IMR-90 (cell line): ENCODE data around the gene CAPZA2. TPM values are rescaled to one million over a fixed set of nuclear protein-coding genes. Genes with fewer than 3 reads are reported as not detected.

ENCODE experiments used
- ATAC-seq: fragments of 200-7000 bp; cut with Tn5 transposase; 2 replicates; pipeline ENCODE4 v1.9.1; 2020; ENCODE audit warnings: low read depth, mild to moderate bottlenecking, moderate library complexity
- BruUV-seq: library from RNA; stranded (reverse); fragments of 400-500 nt; replicated peaks from 2 replicates; lab custom pipeline; 2021; lab: Mats Ljungman, UMichigan
- CTCF ChIA-PET: fragments of 300-600 bp; formaldehyde crosslinking; extraction: SDS; loops from one replicate; lab custom pipeline; 2021; ENCODE audit warnings: antibody characterized with exemption; lab: Yijun Ruan, JAX
- POLR2A ChIA-PET: fragments of 300-600 bp; sonication (Branson Sonifier 250); formaldehyde crosslinking; loops from one replicate; lab custom pipeline; 2022; ENCODE audit warnings: antibody characterized with exemption; ENCODE audit not compliant: unreplicated experiment; lab: Charles Lee
- DNase-seq: peaks from one replicate; pipeline ENCODE4 v3.0.0; 2013
- H2AFZ ChIP-seq: replicated peaks from 2 replicates; pipeline ENCODE3; 2013; ENCODE audit warnings: low read length, mild to moderate bottlenecking; ENCODE audit not compliant: poor library complexity
- H2AK5ac ChIP-seq: 2 replicates; pipeline ENCODE4 v1.6.1; 2013; ENCODE audit warnings: low read depth, low read length, inconsistent platforms
- H2AK9ac ChIP-seq: replicated peaks from 2 replicates; pipeline ENCODE3; 2013; ENCODE audit warnings: mild to moderate bottlenecking, low read depth, low read length, moderate library complexity; ENCODE audit not compliant: poor library complexity
- H2BK120ac ChIP-seq: 2 replicates; pipeline ENCODE4 v1.6.1; 2013; ENCODE audit warnings: low read depth, low read length, inconsistent platforms
- H2BK15ac ChIP-seq: 3 replicates; pipeline ENCODE4 v1.6.1; 2013; ENCODE audit warnings: low read depth, low read length, inconsistent platforms
- H2BK20ac ChIP-seq: 2 replicates; pipeline ENCODE4 v1.6.1; 2013; ENCODE audit warnings: low read depth, mild to moderate bottlenecking, inconsistent platforms, low read length, moderate library complexity
- H2BK5ac ChIP-seq: 2 replicates; pipeline ENCODE4 v1.6.1; 2013; ENCODE audit warnings: mild to moderate bottlenecking, low read depth, low read length, inconsistent platforms; ENCODE audit not compliant: poor library complexity, severe bottlenecking
- H3K14ac ChIP-seq: replicated peaks from 2 replicates; pipeline ENCODE4 v1.6.1; 2013; ENCODE audit warnings: low read depth, low read length, inconsistent platforms
- H3K18ac ChIP-seq: 2 replicates; pipeline ENCODE4 v1.6.1; 2013; ENCODE audit warnings: low read depth, low read length, control low read depth
- H3K23ac ChIP-seq: 2 replicates; pipeline ENCODE4 v1.6.1; 2013; ENCODE audit warnings: low read depth, low read length, inconsistent platforms
- H3K27ac ChIP-seq: 2 replicates; pipeline ENCODE4 v1.5.1; 2013; ENCODE audit warnings: mild to moderate bottlenecking, control low read depth, low read length; ENCODE audit not compliant: insufficient read depth
- H3K27me3 ChIP-seq: 2 replicates; pipeline ENCODE4 v1.6.1; 2013; ENCODE audit warnings: low read length; ENCODE audit not compliant: control insufficient read depth, insufficient read depth
- H3K36me3 ChIP-seq: 2 replicates; pipeline ENCODE4 v1.6.1; 2013; ENCODE audit warnings: low read length, mixed read lengths; ENCODE audit not compliant: control insufficient read depth, insufficient read depth
- H3K4ac ChIP-seq: 2 replicates; pipeline ENCODE4 v1.6.1; 2013; ENCODE audit warnings: low read depth, low read length, inconsistent platforms
- H3K4me1 ChIP-seq: 2 replicates; pipeline ENCODE4 v1.6.1; 2013; ENCODE audit warnings: low read length, mixed read lengths; ENCODE audit not compliant: control insufficient read depth, insufficient read depth
- H3K4me2 ChIP-seq: 2 replicates; pipeline ENCODE4 v1.6.1; 2013; ENCODE audit warnings: low read depth, mild to moderate bottlenecking, control low read depth, low read length, moderate library complexity
- H3K4me3 ChIP-seq: 2 replicates; pipeline ENCODE4 v1.5.1; 2013; ENCODE audit warnings: low read depth, mild to moderate bottlenecking, control low read depth, low read length, moderate library complexity; ENCODE audit not compliant: insufficient read depth
- H3K56ac ChIP-seq: 2 replicates; pipeline ENCODE4 v1.6.1; 2013; ENCODE audit warnings: low read length, inconsistent platforms; ENCODE audit not compliant: insufficient read depth; ENCODE audit errors: extremely low read depth
- H3K79me1 ChIP-seq, 2 experiments: 2 replicates each; pipeline ENCODE4 v1.6.1; 2013; ENCODE audit warnings: low read length in 2 of 2, inconsistent platforms in 1 of 2, low read depth in 1 of 2
- H3K9ac ChIP-seq: 2 replicates; pipeline ENCODE4 v1.6.1; 2013; ENCODE audit warnings: low read depth, low read length, control low read depth
- H3K9me1 ChIP-seq: 2 replicates; pipeline ENCODE4 v1.6.1; 2013; ENCODE audit warnings: low read length, inconsistent platforms; ENCODE audit not compliant: insufficient read depth
- H3K9me3 ChIP-seq: 2 replicates; pipeline ENCODE4 v1.6.1; 2013; ENCODE audit warnings: low read length; ENCODE audit not compliant: control insufficient read depth, insufficient read depth
- H4K20me1 ChIP-seq: 2 replicates; pipeline ENCODE4 v1.6.1; 2013; ENCODE audit warnings: low read length, inconsistent platforms; ENCODE audit not compliant: insufficient read depth
- H4K5ac ChIP-seq: 2 replicates; pipeline ENCODE4 v1.6.1; 2013; ENCODE audit warnings: mild to moderate bottlenecking, low read depth, low read length, control low read depth
- H4K8ac ChIP-seq, 2 experiments: 2 replicates each; pipeline ENCODE4 v1.6.1; 2013; ENCODE audit warnings: low read depth in 2 of 2, low read length in 2 of 2, control low read depth in 1 of 2, inconsistent platforms in 1 of 2
- H4K91ac ChIP-seq: 2 replicates; pipeline ENCODE4 v1.6.1; 2013; ENCODE audit warnings: low read depth, low read length, inconsistent platforms; ENCODE audit not compliant: insufficient read depth
- CEBPB ChIP-seq: IDR thresholded peaks from 2 replicates; pipeline ENCODE4 v1.6.1; 2012; ENCODE audit warnings: low read depth, low read length, improper control_type of control experiment
- MXI1 ChIP-seq: IDR thresholded peaks from 2 replicates; pipeline ENCODE4 v1.6.1; 2012; ENCODE audit warnings: low read depth, mild to moderate bottlenecking, low read length, moderate library complexity, borderline replicate concordance
- POLR2A ChIP-seq: IDR thresholded peaks from 2 replicates; pipeline ENCODE4 v1.6.1; 2012; ENCODE audit warnings: mild to moderate bottlenecking, low read depth, low read length
- RFX5 ChIP-seq: IDR thresholded peaks from 2 replicates; pipeline ENCODE4 v1.8.0; 2012; ENCODE audit warnings: low read depth, mild to moderate bottlenecking, low read length, moderate library complexity
- WGBS, 2 experiments: methylation state at CpG; one replicate each; pipeline versions ENCODE4 v1.1.5 to v1.1.7; 2013; ENCODE audit warnings: missing lambda C conversion rate in 2 of 2; ENCODE audit not compliant: insufficient read length in 1 of 2; ENCODE audit errors: extremely low coverage in 2 of 2; 5-methylcytosine and 5-hydroxymethylcytosine counted together
- dilution Hi-C: fragments of 300-500 bp; cut with HindIII; formaldehyde crosslinking; loops from one replicate; pipeline ENCODE4 v1.14.3; 2018; ENCODE audit warnings: low sequenced_read_pairs; ENCODE audit not compliant: unreplicated experiment
- in situ Hi-C: fragments of 300-500 bp; cut with MboI; formaldehyde crosslinking; loops from 3 replicates; pipeline ENCODE4 v1.14.3; 2019; ENCODE audit warnings: low sequenced_read_pairs, inconsistent platforms, mixed read lengths
- intact Hi-C: fragments of 100-400 bp; cut with micrococcal nuclease; formaldehyde crosslinking; loops from 2 replicates; pipeline ENCODE4 v1.10.0; 2022
- polyA plus RNA-seq, 3 experiments: library from polyadenylated mRNA; depleted of rRNA; stranded (reverse); fragments of >200 nt; gene quantifications; 2 replicates each; pipeline ENCODE4 v1.2.3, GENCODE V29; 2012; ENCODE audit warnings: low replicate concordance in 1 of 3
- total RNA-seq: library from RNA; depleted of rRNA; stranded (reverse); fragments of >200 nt; gene quantifications from 2 replicates; pipeline ENCODE4 v1.2.3, GENCODE V29; 2012

The CAPZA2 gene
- total and polyA plus RNA-seq, 2 of the 4 experiments (the other 2 are of a cell fraction): 66.6 to 133 TPM

DNA sequence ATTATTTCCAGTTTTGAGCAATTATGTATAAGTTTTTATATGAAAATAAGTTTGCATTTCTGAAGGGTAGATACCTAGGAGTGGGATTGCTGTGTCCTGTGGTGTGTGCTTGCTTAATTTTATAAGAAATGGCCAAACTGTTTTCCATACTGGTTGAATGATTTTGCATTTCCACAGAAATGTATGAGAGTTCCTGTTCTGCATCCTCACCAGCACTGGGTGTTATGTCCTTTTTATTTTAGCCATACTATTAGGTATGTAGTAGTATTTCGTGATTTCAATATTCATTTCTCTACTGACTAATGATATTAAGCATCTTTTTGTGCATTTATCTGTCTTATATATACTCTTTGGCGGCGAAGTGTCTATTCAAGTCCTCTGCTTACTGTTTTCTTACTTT, 22.3 kb downstream of the CAPZA2 start:
- Histone ChIP-seq H2AFZ (no peak overlapping the region), H3K36me3 (peaks cover 8% of the 10 kb centered on the region), H3K9ac (no peak overlapping the region), H3K9me1 (0 out of 2 replicates have a peak, but pooled peaks cover 3% of the 10 kb centered on the region), H3K4me3 (no peak overlapping the region), H2BK15ac (no peak overlapping the region), H2AK5ac (no peak overlapping the region), H3K23ac (no peak overlapping the region), H4K20me1 (peaks cover 76% of the 10 kb centered on the region), H3K18ac (no peak overlapping the region), H3K4ac (no peak overlapping the region), H3K4me2 (no peak overlapping the region), H3K79me1 (peaks cover 6 to 49% of the 10 kb centered on the region in 2 experiments; a peak in 3 of 4 replicates), H3K56ac (no peak overlapping the region), H4K5ac (no peak overlapping the region), H3K9me3 (no peaks in the 10 kb centered on the region), H4K91ac (no peak overlapping the region), H4K8ac (no peak overlapping the region), H3K4me1 (no peaks in the 10 kb centered on the region), H3K27me3 (no peaks in the 10 kb centered on the region), H3K14ac (no peak overlapping the region), H2BK120ac (no peak overlapping the region), H3K27ac (no peak overlapping the region), H2BK20ac (no peak overlapping the region), H2BK5ac (no peak overlapping the region), H2AK9ac (no peak overlapping the region)
- DNase-seq: no peak
- in situ Hi-C loops (no loop called here), dilution Hi-C loops (no loop called here), intact Hi-C loops (no loop called here)
- WGBS, 2 experiments: no CpG with 5 or more reads among the region's 3 CpGs
- ATAC-seq: no peak
- CTCF ChIA-PET: no interaction called here
- POLR2A ChIA-PET: no interaction called here
- no TSS peak for BruUV-seq
- TF ChIP-seq RFX5: no peak
- no peak for TF ChIP-seq MXI1
- no peak for TF ChIP-seq CEBPB
- TF ChIP-seq POLR2A: no peak
